ENCODE results near the gene FGL2. TPM values are rescaled to one million over a fixed set of nuclear protein-coding genes. Genes with fewer than 3 reads are reported as not detected.
A peak's percentile ranks its signal among the peaks of the same experiment; 100 is the strongest.

The FGL2 gene
- polyA plus RNA-seq, 1 experiment = not detected

DNA sequence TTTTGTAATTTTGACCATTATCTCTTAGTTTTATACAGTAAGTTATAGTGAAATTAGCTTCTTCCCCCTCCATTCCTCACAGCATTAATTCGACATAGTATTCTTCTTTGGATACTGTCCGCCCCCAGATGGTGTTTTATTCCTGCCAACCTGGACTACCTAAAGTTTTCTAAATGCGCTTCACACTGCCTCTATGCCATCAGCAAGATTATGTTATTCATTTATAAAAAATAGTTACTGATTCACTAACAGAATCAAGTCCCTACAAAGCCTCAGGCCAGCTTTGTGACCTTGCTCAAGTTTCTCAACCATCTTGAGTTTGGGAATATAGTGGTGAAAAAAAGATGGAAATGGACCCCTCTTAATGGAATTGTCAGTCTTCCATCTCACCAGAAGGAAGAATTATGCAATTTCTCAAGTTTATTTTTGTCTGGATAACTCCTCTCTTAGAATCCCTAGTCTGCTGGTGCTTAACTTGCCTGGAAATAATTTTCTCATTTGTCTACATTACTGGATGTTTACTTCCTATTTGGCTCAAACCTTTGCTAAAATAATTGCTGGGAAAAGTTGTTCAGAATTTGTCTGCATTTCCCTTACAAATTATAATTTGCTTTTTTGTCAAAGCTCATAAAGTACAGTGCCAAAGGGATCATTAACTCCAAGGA, 16.7 kb upstream of the FGL2 start:
- ChIA-PET CTCF (interaction anchor here (0.6 to 2.0 kb wide), 3 partner anchors 9 to 90 kb away, joined by 3 to 7 read pairs (median 6); no protein-coding TSS in a partner anchor), POLR2A (no interaction called here)
- no peak for DNase-seq (ENCODE audit: low read depth)
- Histone ChIP-seq H3K27me3 (ENCODE audit: control insufficient read depth, insufficient read depth, low read length) (no peaks in the 10 kb centered on the region), H3K36me3 (ENCODE audit: control insufficient read depth, insufficient read depth, low read length) (no peaks in the 10 kb centered on the region), H3K4me3 (ENCODE audit: low read depth, low read length) (no peak overlapping the region)
- TF ChIP-seq CTCF (IDR thresholded peaks at IDR 0.05; ENCODE audit: insufficient read depth, low read depth, low read length) = no peak

- Histone ChIP-seq H3K36me3 (ENCODE audit: control insufficient read depth, insufficient read depth, low read length) (no peaks in the 10 kb centered on the region), H3K4me3 (ENCODE audit: low read depth, low read length) (no peak overlapping the region), H3K27me3 (ENCODE audit: control insufficient read depth, insufficient read depth, low read length) (no peaks in the 10 kb centered on the region)
- no peak for DNase-seq (ENCODE audit: low read depth)
- no peak for TF ChIP-seq CTCF (IDR thresholded peaks at IDR 0.05; ENCODE audit: insufficient read depth, low read depth, low read length)
- ChIA-PET POLR2A (no interaction called here), CTCF (no interaction called here)
Measured at GRCh38 chr7:77209479-77210139, 10.0 kb upstream of the FGL2 start.

- CTCF ChIA-PET = no interaction called here
- POLR2A ChIA-PET = no interaction called here
Measured at GRCh38 chr7:77208416-77208815, 8.8 kb upstream of the FGL2 start.

DNA sequence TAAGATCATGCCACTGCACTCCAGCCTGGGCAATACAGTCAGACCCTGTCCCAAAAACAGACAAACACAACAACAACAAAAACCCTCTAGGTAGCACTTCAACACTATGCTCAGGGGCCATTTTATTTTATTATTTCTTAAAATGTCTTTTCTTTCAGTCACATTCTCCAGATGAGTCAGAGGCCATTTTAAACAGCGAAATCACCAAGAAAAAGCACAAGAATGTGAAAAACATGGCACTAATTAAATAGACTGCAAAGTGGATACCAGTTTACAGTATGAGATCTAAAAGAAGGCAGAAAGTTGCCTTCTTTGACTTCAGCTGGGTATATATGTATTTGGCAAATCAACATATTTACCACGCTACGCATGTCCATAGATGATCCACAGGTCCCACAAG, 6.1 kb upstream of the FGL2 start:
- peak; percentile 8 for DNase-seq (ENCODE audit: low read depth)
- TF ChIP-seq CTCF (IDR thresholded peaks at IDR 0.05; ENCODE audit: insufficient read depth, low read depth, low read length) = no peak
- Histone ChIP-seq H3K27me3 (ENCODE audit: control insufficient read depth, insufficient read depth, low read length) (no peaks in the 10 kb centered on the region), H3K4me3 (ENCODE audit: low read depth, low read length) (no peak overlapping the region), H3K36me3 (ENCODE audit: control insufficient read depth, insufficient read depth, low read length) (no peaks in the 10 kb centered on the region)
- CTCF ChIA-PET = interaction anchor here (1.3 kb wide), 1 partner anchor 20 kb away, joined by 3 read pairs; no protein-coding TSS in a partner anchor
- POLR2A ChIA-PET = no interaction called here

More at GRCh38 chr7:77208416-77208815, 8.8 kb upstream of the FGL2 start:
- Histone ChIP-seq H3K27me3 (ENCODE audit: control insufficient read depth, insufficient read depth, low read length) (no peaks in the 10 kb centered on the region), H3K36me3 (ENCODE audit: control insufficient read depth, insufficient read depth, low read length) (no peaks in the 10 kb centered on the region), H3K4me3 (ENCODE audit: low read depth, low read length) (no peak overlapping the region)
- DNase-seq (ENCODE audit: low read depth) = no peak
- TF ChIP-seq CTCF (IDR thresholded peaks at IDR 0.05; ENCODE audit: insufficient read depth, low read depth, low read length) = no peak

- DNase-seq (ENCODE audit: low read depth) = no peak
- POLR2A ChIA-PET = interaction anchor here (0.6 kb wide), 1 partner anchor 693 kb away, joined by 21 read pairs; no protein-coding TSS in a partner anchor
- H3K4me3 ChIP-seq (ENCODE audit: low read depth, low read length) = no peak overlapping the region
- no peaks in the 10 kb centered on the region for H3K36me3 ChIP-seq (ENCODE audit: control insufficient read depth, insufficient read depth, low read length)
- CTCF ChIA-PET = no interaction called here
- no peaks in the 10 kb centered on the region; the same call in 1 of the 2 replicates for H3K27me3 ChIP-seq (ENCODE audit: control insufficient read depth, insufficient read depth, low read length)
- TF ChIP-seq CTCF (IDR thresholded peaks at IDR 0.05; ENCODE audit: insufficient read depth, low read depth, low read length) = no peak
Measured at GRCh38 chr7:77202481-77202976, 2.9 kb upstream of the FGL2 start.

Measured in BJ (cell line).